Measurements from ENCODE around the gene TNS3.

Gene TNS3

GRCh38 chr7:47485640-47486435 is 96.1 kb downstream of the TNS3 start:
- Histone ChIP-seq H3K9ac (ENCODE audit: low read length) (no peak overlapping the region), H3K4me2 (ENCODE audit: low read depth, low read length) (no peak overlapping the region), H2AFZ (ENCODE audit: low read length) (no peak overlapping the region), H3K4me3 (ENCODE audit: low read length) (no peak overlapping the region), H3K9me2 (replicated peaks; ENCODE audit: insufficient read depth, low read length) (no peaks in the 10 kb centered on the region), H3K4me1 (ENCODE audit: low read length) (peaks cover 35% of the 10 kb centered on the region), H4K20me1 (ENCODE audit: insufficient read depth, low read length) (no peaks in the 10 kb centered on the region), H3K9me3 (replicated peaks; ENCODE audit: insufficient read depth, low read length) (no peaks in the 10 kb centered on the region), H3K36me3 (replicated peaks; ENCODE audit: insufficient read depth, low read length) (no peaks in the 10 kb centered on the region), H3K27ac (ENCODE audit: low read length) (no peak overlapping the region), H3F3A (ENCODE audit: insufficient read depth, low read length) (peaks cover 25% of the 10 kb centered on the region), H3K27me3 (replicated peaks; ENCODE audit: insufficient read depth, low read length) (no peaks in the 10 kb centered on the region), H3K79me2 (ENCODE audit: low read length) (peaks cover 75% of the 10 kb centered on the region)
- DNase-seq: no peak
- TF ChIP-seq CTCF (IDR thresholded peaks at IDR 0.05; ENCODE audit: low read length): no peak
- no peak for TF ChIP-seq EZH2 (optimal IDR thresholded peaks at IDR 0.05; ENCODE audit: low read depth, low read length)
- TF ChIP-seq EZH2phosphoT487 (IDR thresholded peaks at IDR 0.05; ENCODE audit: low read length): no peak

GRCh38 chr7:47484923-47485639 is 96.8 kb downstream of the TNS3 start:
- Histone ChIP-seq H3K79me2 (ENCODE audit: low read length) (peaks cover 76% of the 10 kb centered on the region), H2AFZ (ENCODE audit: low read length) (no peak overlapping the region), H3K36me3 (replicated peaks; ENCODE audit: insufficient read depth, low read length) (no peaks in the 10 kb centered on the region), H3F3A (ENCODE audit: insufficient read depth, low read length) (peaks cover 32% of the 10 kb centered on the region), H4K20me1 (ENCODE audit: insufficient read depth, low read length) (no peaks in the 10 kb centered on the region), H3K9me3 (replicated peaks; ENCODE audit: insufficient read depth, low read length) (no peaks in the 10 kb centered on the region), H3K4me2 (ENCODE audit: low read depth, low read length) (peak overlapping the region; percentile 33; the same call in 1 of the 2 replicates), H3K9ac (ENCODE audit: low read length) (no peak overlapping the region), H3K4me1 (ENCODE audit: low read length) (peaks cover 35% of the 10 kb centered on the region), H3K4me3 (ENCODE audit: low read length) (no peak overlapping the region), H3K27me3 (replicated peaks; ENCODE audit: insufficient read depth, low read length) (no peaks in the 10 kb centered on the region), H3K27ac (ENCODE audit: low read length) (peak overlapping the region; percentile 67; the same call in 1 of the 2 replicates), H3K9me2 (replicated peaks; ENCODE audit: insufficient read depth, low read length) (no peaks in the 10 kb centered on the region)
- no peak for TF ChIP-seq EZH2 (optimal IDR thresholded peaks at IDR 0.05; ENCODE audit: low read depth, low read length)
- no peak for TF ChIP-seq EZH2phosphoT487 (IDR thresholded peaks at IDR 0.05; ENCODE audit: low read length)
- no peak for TF ChIP-seq CTCF (IDR thresholded peaks at IDR 0.05; ENCODE audit: low read length)
- no peak for DNase-seq

DNA sequence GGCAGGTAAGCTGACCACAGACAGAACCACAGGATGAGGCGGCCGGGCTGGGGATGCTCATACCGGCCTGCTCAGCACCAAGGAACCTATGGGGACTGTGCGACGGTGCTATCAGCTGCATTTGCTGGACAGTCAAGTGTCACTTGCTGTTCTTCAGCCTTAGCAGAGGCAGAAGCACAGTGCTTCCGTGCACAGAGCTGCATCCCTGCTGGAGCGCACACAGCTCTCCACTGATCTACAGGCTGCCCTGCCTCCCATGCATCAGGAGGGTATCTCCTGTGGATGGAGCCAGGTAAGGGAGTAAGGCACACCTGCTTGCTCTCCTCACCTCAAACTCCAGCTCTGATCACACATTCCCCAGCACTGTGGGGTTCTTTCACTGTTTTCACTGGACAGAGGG is 97.5 kb downstream of the TNS3 start:
- Histone ChIP-seq H3K4me1 (ENCODE audit: low read length) (peaks cover 35% of the 10 kb centered on the region), H4K20me1 (ENCODE audit: insufficient read depth, low read length) (no peaks in the 10 kb centered on the region), H3K4me3 (ENCODE audit: low read length) (no peak overlapping the region), H3K27ac (ENCODE audit: low read length) (peak overlapping the region; percentile 67; the same call in 1 of the 2 replicates), H2AFZ (ENCODE audit: low read length) (no peak overlapping the region), H3K9ac (ENCODE audit: low read length) (no peak overlapping the region), H3K9me2 (replicated peaks; ENCODE audit: insufficient read depth, low read length) (no peaks in the 10 kb centered on the region), H3K36me3 (replicated peaks; ENCODE audit: insufficient read depth, low read length) (no peaks in the 10 kb centered on the region), H3K9me3 (replicated peaks; ENCODE audit: insufficient read depth, low read length) (no peaks in the 10 kb centered on the region), H3F3A (ENCODE audit: insufficient read depth, low read length) (peaks cover 38% of the 10 kb centered on the region), H3K27me3 (replicated peaks; ENCODE audit: insufficient read depth, low read length) (no peaks in the 10 kb centered on the region), H3K79me2 (ENCODE audit: low read length) (peaks cover 77% of the 10 kb centered on the region), H3K4me2 (ENCODE audit: low read depth, low read length) (peak overlapping the region; percentile 33; the same call in 1 of the 2 replicates)
- no peak for TF ChIP-seq EZH2phosphoT487 (IDR thresholded peaks at IDR 0.05; ENCODE audit: low read length)
- TF ChIP-seq EZH2 (optimal IDR thresholded peaks at IDR 0.05; ENCODE audit: low read depth, low read length): no peak
- no peak for TF ChIP-seq CTCF (IDR thresholded peaks at IDR 0.05; ENCODE audit: low read length)
- DNase-seq: no peak
